Ishikawa (cell line): Measurements from ENCODE around the gene CPVL.

Source experiments
- CEBPB ChIP-seq: IDR thresholded peaks from 2 replicates; pipeline ENCODE4 v1.6.1; 2012
- EGR1 ChIP-seq: IDR thresholded peaks from 2 replicates; pipeline ENCODE4 v1.6.1; 2012
- EP300 ChIP-seq: IDR thresholded peaks from 2 replicates; pipeline ENCODE4 v1.6.1; 2012; ENCODE audit warnings: borderline replicate concordance

DNA sequence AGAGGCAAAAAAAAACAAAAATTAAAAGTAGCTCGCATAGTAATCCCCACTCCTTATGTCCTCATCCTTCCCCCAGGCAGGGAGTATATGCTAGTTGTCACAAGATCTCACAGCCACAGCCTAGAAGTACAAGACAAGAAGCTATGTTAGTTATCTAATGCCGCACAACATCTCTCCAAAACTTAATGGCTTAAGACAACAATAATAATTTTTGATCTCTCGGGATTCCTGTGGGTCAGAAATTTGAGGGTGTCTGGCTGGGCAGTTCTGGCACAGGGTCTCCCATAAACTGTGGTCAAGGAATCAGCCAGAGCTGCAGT, 39.7 kb downstream of the CPVL start:
- TF ChIP-seq EGR1 (no peak), EP300 (no peak), CEBPB (no peak)
